C4-2B (cell line): Measurements from ENCODE around the gene PRKG1.

Experiments used
- H3K27ac ChIP-seq: fragments of 450-650 bp; 2 replicates; pipeline ENCODE4 v1.5.1; 2017
- CTCF ChIP-seq: fragments of 450-650 bp; conservative IDR thresholded peaks from 2 replicates; pipeline ENCODE4 v1.5.1; 2017; ENCODE audit warnings: mild to moderate bottlenecking
- ZFX ChIP-seq: fragments of 450-650 bp; IDR thresholded peaks from 2 replicates; pipeline ENCODE4 v1.6.1; 2017

Gene PRKG1

DNA sequence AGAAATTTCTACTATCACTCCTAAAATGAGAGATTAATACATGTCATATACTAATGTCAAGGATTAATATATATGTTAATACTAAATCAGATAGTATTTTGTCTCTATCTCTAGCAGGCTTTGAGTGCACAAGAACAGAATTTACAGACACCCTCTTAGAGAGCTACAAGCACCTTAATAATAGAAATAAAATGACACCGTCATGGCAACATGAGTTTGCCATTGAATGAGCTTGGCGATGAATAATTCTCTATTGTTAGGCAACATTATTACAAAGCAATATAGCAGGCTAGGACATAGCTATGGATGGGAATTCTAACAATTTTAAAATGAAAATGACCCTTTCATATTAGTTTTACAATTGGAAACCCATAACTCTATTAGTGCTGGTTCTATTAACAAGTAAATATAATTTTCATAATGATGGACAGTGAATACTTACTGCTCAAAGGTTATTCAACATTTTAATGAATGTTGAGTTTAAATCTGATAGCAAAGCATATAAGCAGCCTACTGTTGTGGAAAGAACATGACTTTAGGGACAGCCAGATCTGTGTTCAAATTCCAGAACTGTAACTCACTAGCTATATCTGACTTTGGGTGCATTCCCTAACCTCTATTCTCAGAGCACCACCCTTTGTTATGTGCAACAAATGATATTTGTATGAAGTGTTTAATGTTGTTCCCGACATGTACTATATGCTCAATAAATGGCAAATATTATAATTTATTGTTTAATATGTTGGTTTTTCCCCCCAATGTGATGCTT lies 1055.3 kb downstream of the PRKG1 start:
- no peak for TF ChIP-seq ZFX
- no peak for TF ChIP-seq CTCF
- H3K27ac ChIP-seq = no peak overlapping the region

GRCh38 chr10:52135101-52135500 lies 1060.8 kb downstream of the PRKG1 start:
- no peak for TF ChIP-seq CTCF
- no peak overlapping the region for H3K27ac ChIP-seq

GRCh38 chr10:52136921-52137320 lies 1062.6 kb downstream of the PRKG1 start:
- TF ChIP-seq CTCF = no peak
- TF ChIP-seq ZFX = no peak
- no peak overlapping the region for H3K27ac ChIP-seq

- no peak overlapping the region for H3K27ac ChIP-seq
- TF ChIP-seq CTCF = no peak
- TF ChIP-seq ZFX = no peak
Measured at GRCh38 chr10:52143338-52143737, 1069.1 kb downstream of the PRKG1 start.

GRCh38 chr10:52145636-52146035 lies 1071.3 kb downstream of the PRKG1 start:
- no peak overlapping the region for H3K27ac ChIP-seq
- TF ChIP-seq ZFX (no peak), CTCF (no peak)

DNA sequence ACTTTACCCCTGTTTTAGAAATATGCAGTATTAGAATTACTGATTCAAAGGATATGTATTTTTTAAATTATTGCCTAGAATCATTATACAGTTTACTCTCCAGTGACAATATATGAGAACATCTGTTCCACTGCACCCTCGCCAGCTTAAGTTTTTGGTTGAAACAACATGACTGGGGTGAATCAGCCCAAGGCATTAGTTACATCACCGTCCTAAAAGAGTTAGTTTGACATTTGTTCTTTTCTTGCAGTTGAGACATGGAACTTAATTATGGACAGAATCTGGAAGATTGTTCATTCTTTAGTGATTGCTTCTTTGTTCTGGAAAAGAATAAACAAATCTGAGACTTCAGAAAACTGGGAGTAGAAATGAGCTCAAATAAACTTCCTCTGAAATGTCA lies 1072.5 kb downstream of the PRKG1 start:
- TF ChIP-seq CTCF = no peak
- H3K27ac ChIP-seq = no peak overlapping the region

DNA sequence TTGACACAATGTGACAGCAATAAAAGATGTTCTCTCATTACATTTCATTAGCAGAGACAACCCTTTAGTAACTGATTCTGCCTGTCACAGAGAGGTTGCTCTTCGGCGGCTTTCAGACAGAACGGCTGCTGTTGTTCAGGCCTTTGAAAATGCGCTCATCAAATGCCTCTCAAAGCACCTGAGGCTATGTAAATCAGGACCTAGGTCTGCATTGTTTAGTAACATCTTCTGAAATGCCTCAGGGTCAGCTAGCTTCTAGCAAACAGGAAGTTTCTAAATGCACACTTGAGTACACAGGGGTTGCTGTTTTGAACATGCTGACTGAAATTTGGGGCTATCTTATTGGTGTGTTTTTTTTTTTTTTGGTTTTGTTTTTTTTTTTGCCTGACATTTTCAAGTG lies 1096.5 kb downstream of the PRKG1 start:
- no peak overlapping the region for H3K27ac ChIP-seq
- TF ChIP-seq CTCF (no peak), ZFX (no peak)
